ENCODE measurements around the gene CDT1.

CDT1 gene

GRCh38 chr16:88778541-88779065 is 25.0 kb upstream of the CDT1 start:
- no peak overlapping the region for H3K9ac ChIP-seq (ENCODE audit: low read length)
- H3K4me2 ChIP-seq (ENCODE audit: low read length), result no peak overlapping the region

GRCh38 chr16:88779406-88780141 is 24.0 kb upstream of the CDT1 start:
- H3K36me3 ChIP-seq (ENCODE audit: insufficient read depth, low read length), result no peaks in the 10 kb centered on the region
- no peak overlapping the region for H3K4me2 ChIP-seq (ENCODE audit: low read length)
- no peak overlapping the region for H3K9ac ChIP-seq (ENCODE audit: low read length)
- peaks cover 22% of the 10 kb centered on the region for H3K4me1 ChIP-seq (ENCODE audit: insufficient read depth, low read length, severe bottlenecking)
- H3F3A ChIP-seq (ENCODE audit: insufficient read depth, low read length), result peaks cover 9% of the 10 kb centered on the region
- no peaks in the 10 kb centered on the region for H4K20me1 ChIP-seq (ENCODE audit: insufficient read depth, low read length)
- no peak for TF ChIP-seq EZH2 (IDR thresholded peaks at IDR 0.05; ENCODE audit: borderline replicate concordance, low read length)
- TF ChIP-seq CTCF (IDR thresholded peaks at IDR 0.05; ENCODE audit: low read length), result no peak
- H3K27me3 ChIP-seq (ENCODE audit: insufficient read depth, low read length), result peaks cover 13% of the 10 kb centered on the region
- no peaks in the 10 kb centered on the region for H3K9me2 ChIP-seq (ENCODE audit: low read depth, low read length)
- H3K4me3 ChIP-seq (ENCODE audit: low read depth, low read length, poor library complexity, severe bottlenecking), result no peak overlapping the region
- no peaks in the 10 kb centered on the region for H3K79me2 ChIP-seq (ENCODE audit: insufficient read depth, low read length)
- H3K27ac ChIP-seq (ENCODE audit: low read depth, low read length, poor library complexity, severe bottlenecking), result no peak overlapping the region
- no peaks in the 10 kb centered on the region for H3K9me3 ChIP-seq (ENCODE audit: low read length)
- H2AFZ ChIP-seq (ENCODE audit: low read length), result no peak overlapping the region

More at GRCh38 chr16:88778541-88779065, 25.0 kb upstream of the CDT1 start:
- H3K4me1 ChIP-seq (ENCODE audit: insufficient read depth, low read length, severe bottlenecking), result peaks cover 12% of the 10 kb centered on the region
- H3K79me2 ChIP-seq (ENCODE audit: insufficient read depth, low read length), result no peaks in the 10 kb centered on the region
- H3K27ac ChIP-seq (ENCODE audit: low read depth, low read length, poor library complexity, severe bottlenecking), result no peak overlapping the region
- TF ChIP-seq EZH2 (IDR thresholded peaks at IDR 0.05; ENCODE audit: borderline replicate concordance, low read length) (no peak), CTCF (IDR thresholded peaks at IDR 0.05; ENCODE audit: low read length) (no peak)
- no peak overlapping the region for H2AFZ ChIP-seq (ENCODE audit: low read length)
- H4K20me1 ChIP-seq (ENCODE audit: insufficient read depth, low read length), result no peaks in the 10 kb centered on the region
- H3K36me3 ChIP-seq (ENCODE audit: insufficient read depth, low read length), result no peaks in the 10 kb centered on the region
- peaks cover 6% of the 10 kb centered on the region for H3F3A ChIP-seq (ENCODE audit: insufficient read depth, low read length)
- H3K9me3 ChIP-seq (ENCODE audit: low read length), result no peaks in the 10 kb centered on the region
- H3K9me2 ChIP-seq (ENCODE audit: low read depth, low read length), result no peaks in the 10 kb centered on the region
- H3K4me3 ChIP-seq (ENCODE audit: low read depth, low read length, poor library complexity, severe bottlenecking), result no peak overlapping the region
- peaks cover 8% of the 10 kb centered on the region; the same call in 1 of the 2 replicates for H3K27me3 ChIP-seq (ENCODE audit: insufficient read depth, low read length)

GRCh38 chr16:88780142-88781062 is 23.2 kb upstream of the CDT1 start:
- H3K4me1 ChIP-seq (ENCODE audit: insufficient read depth, low read length, severe bottlenecking), result peaks cover 24% of the 10 kb centered on the region
- no peak overlapping the region for H3K4me3 ChIP-seq (ENCODE audit: low read depth, low read length, poor library complexity, severe bottlenecking)
- H4K20me1 ChIP-seq (ENCODE audit: insufficient read depth, low read length), result no peaks in the 10 kb centered on the region
- H3K79me2 ChIP-seq (ENCODE audit: insufficient read depth, low read length), result no peaks in the 10 kb centered on the region
- H3K4me2 ChIP-seq (ENCODE audit: low read length), result no peak overlapping the region
- no peak overlapping the region for H3K9ac ChIP-seq (ENCODE audit: low read length)
- no peaks in the 10 kb centered on the region for H3K36me3 ChIP-seq (ENCODE audit: insufficient read depth, low read length)
- TF ChIP-seq EZH2 (IDR thresholded peaks at IDR 0.05; ENCODE audit: borderline replicate concordance, low read length) (no peak), CTCF (IDR thresholded peaks at IDR 0.05; ENCODE audit: low read length) (no peak)
- H2AFZ ChIP-seq (ENCODE audit: low read length), result no peak overlapping the region
- H3F3A ChIP-seq (ENCODE audit: insufficient read depth, low read length), result peaks cover 9% of the 10 kb centered on the region
- peaks cover 13% of the 10 kb centered on the region for H3K27me3 ChIP-seq (ENCODE audit: insufficient read depth, low read length)
- no peak overlapping the region for H3K27ac ChIP-seq (ENCODE audit: low read depth, low read length, poor library complexity, severe bottlenecking)
- H3K9me2 ChIP-seq (ENCODE audit: low read depth, low read length), result no peaks in the 10 kb centered on the region
- H3K9me3 ChIP-seq (ENCODE audit: low read length), result no peaks in the 10 kb centered on the region
